H1 (cell line): ENCODE data around the gene POU2F2. TPM values are rescaled to one million over a fixed set of nuclear protein-coding genes. Genes with fewer than 3 reads are reported as not detected.

ENCODE experiments used
- CHD7 ChIP-seq: fragments of 300-600 bp; sonication (generic); IDR thresholded peaks from 2 replicates; pipeline ENCODE4 v1.7.1; 2012; ENCODE audit warnings: low read length, moderate library complexity, mild to moderate bottlenecking, inconsistent platforms; ENCODE audit not compliant: insufficient replicate concordance
- GABPA ChIP-seq: IDR thresholded peaks from 2 replicates; pipeline ENCODE4 v1.6.1; 2011; ENCODE audit warnings: mild to moderate bottlenecking, low read length, moderate library complexity, borderline replicate concordance; ENCODE audit not compliant: insufficient read depth
- JUND ChIP-seq: IDR thresholded peaks from 2 replicates; pipeline ENCODE4 v1.6.1; 2011; ENCODE audit warnings: mild to moderate bottlenecking, improper control_type of control experiment, low read length
- KDM1A ChIP-seq: fragments of 200-600, 300-600 bp; sonication (generic); IDR thresholded peaks from 2 replicates; pipeline ENCODE4 v1.7.1; 2016; ENCODE audit warnings: mild to moderate bottlenecking, low read length, borderline replicate concordance
- KDM5A ChIP-seq: fragments of 200-600 bp; IDR thresholded peaks from 2 replicates; pipeline ENCODE4 v1.7.1; 2012; ENCODE audit warnings: mild to moderate bottlenecking, low read length, inconsistent platforms, mixed read lengths
- MAX ChIP-seq: IDR thresholded peaks from 2 replicates; pipeline ENCODE4 v1.6.1; 2012; ENCODE audit warnings: inconsistent platforms
- RNF2 ChIP-seq: fragments of 200-900, 300-1000 bp; sonication (generic); IDR thresholded peaks from 2 replicates; pipeline ENCODE4 v1.7.1; 2016; ENCODE audit warnings: borderline replicate concordance, low read depth, mild to moderate bottlenecking, antibody characterized with exemption, low read length; ENCODE audit not compliant: poor library complexity, severe bottlenecking; ENCODE audit errors: missing control alignments
- SIRT6 ChIP-seq: IDR thresholded peaks from one replicate; pipeline ENCODE4 v1.7.1; 2012; ENCODE audit warnings: low read length, inconsistent platforms
- TBP ChIP-seq: IDR thresholded peaks from 2 replicates; pipeline ENCODE4 v1.6.1; 2011; ENCODE audit warnings: low read depth, low read length, improper control_type of control experiment
- polyA plus RNA-seq, 7 experiments: library from polyadenylated mRNA; depleted of rRNA in 3 of 7; stranded (reverse) in 5 of 7; unstranded in 2 of 7; fragments of >200 nt in 5 of 7; fragments of 200-250 nt in 2 of 7; gene quantifications; 1 replicate in 5 of 7; 2 replicates in 1 of 7; 4 replicates in 1 of 7; pipeline versions ENCODE4 v1.2.1 to v1.2.3, GENCODE V29; 2011 to 2013; ENCODE audit warnings: missing spikeins in 2 of 7, mixed read lengths in 2 of 7
- total RNA-seq: library from RNA; stranded (reverse); fragmentation: NEBNext Ultra II Directional; extraction: Animal tissue kit (Norgen Biotek cat#: 25700); gene quantifications from 2 replicates; pipeline ENCODE4 v1.2.1, GENCODE V29; 2021

The POU2F2 gene
- total and polyA plus RNA-seq, 2 of the 8 experiments (the other 6 are each of a cell fraction or from before 2014, with no cell fraction given), result 5.0 to 6.1 TPM

GRCh38 chr19:42143341-42144234 is 11.3 kb upstream of the POU2F2 start (continued):
- no peak for TF ChIP-seq MAX
- TF ChIP-seq RNF2, result no peak
- TF ChIP-seq KDM5A, result no peak
- TF ChIP-seq SIRT6, result no peak
- no peak for TF ChIP-seq KDM1A
- TF ChIP-seq CHD7, result no peak
- peak; percentile 49; the same call in 1 of the 2 replicates for TF ChIP-seq GABPA
- no peak for TF ChIP-seq JUND
- 0 out of 2 replicates have a peak, but pooled peaks have one; percentile 11 for TF ChIP-seq TBP
